ENCODE data around the gene MUC5AC. TPM values are rescaled to one million over a fixed set of nuclear protein-coding genes. Genes with fewer than 3 reads are reported as not detected.

The MUC5AC gene
- total and polyA plus RNA-seq, 2 of the 13 experiments (the other 11 are each of a cell fraction or from before 2014, with no cell fraction given): under 0.01 TPM; not detected in 1

DNA sequence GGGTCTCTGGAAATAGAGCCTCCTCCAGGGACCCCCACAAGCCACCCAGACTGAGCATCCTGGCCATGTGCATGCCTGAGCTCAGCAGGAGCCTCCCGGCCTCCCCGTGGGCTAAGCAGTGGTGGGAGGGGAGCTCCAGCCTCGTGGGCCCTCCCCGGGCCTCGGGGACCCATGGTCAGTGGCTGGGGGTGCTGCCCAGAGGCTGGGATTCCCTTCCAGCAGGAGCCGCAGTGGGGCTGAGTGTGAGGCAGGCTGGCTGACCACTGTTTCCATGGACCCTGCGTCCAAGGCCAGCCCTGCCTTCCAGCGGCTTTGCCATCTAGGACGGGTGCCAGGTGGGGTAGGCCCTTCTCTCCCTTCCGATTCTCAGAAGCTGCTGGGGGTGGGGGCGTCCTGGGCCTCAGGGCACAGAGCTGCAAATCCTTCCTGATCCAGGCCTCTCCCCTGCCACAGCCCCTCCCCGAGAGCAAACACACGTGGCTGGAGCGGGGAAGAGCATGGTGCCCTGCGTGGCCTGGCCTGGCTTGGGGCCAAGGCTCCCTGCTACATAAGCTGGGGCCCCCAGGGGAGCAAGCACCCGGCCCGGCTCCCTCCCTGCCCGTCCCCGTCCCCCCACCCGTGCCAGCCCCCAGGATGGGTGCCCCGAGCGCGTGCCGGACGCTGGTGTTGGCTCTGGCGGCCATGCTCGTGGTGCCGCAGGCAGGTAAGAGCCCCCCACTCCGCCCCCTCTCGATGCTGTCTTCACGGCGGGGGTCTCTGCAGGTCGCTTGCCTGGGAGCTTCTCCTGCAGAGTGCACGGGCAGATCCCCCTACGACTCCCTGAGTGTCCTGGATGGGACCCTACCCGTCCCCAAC lies 65.0 kb downstream of the MUC5AC start, which contains the start of gene MUC5B (continued):
- TF ChIP-seq, protein P1, sequence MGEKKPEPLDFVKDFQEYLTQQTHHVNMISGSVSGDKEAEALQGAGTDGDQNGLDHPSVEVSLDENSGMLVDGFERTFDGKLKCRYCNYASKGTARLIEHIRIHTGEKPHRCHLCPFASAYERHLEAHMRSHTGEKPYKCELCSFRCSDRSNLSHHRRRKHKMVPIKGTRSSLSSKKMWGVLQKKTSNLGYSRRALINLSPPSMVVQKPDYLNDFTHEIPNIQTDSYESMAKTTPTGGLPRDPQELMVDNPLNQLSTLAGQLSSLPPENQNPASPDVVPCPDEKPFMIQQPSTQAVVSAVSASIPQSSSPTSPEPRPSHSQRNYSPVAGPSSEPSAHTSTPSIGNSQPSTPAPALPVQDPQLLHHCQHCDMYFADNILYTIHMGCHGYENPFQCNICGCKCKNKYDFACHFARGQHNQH (CRISPR knock-in tag; IDR thresholded peaks at IDR 0.05): no peak
- TF ChIP-seq KLF9 (CRISPR knock-in tag; IDR thresholded peaks at IDR 0.05; ENCODE audit: low read depth) (no peak), ZNF761 (CRISPR knock-in tag; conservative IDR thresholded peaks at IDR 0.05) (no peak), ETV6 (CRISPR knock-in tag; conservative IDR thresholded peaks at IDR 0.05) (no peak), TCF7L2 (IDR thresholded peaks at IDR 0.05; ENCODE audit: low read depth, low read length) (no peak), FOXO1 (CRISPR knock-in tag; IDR thresholded peaks at IDR 0.05) (no peak), THAP11 (CRISPR knock-in tag; IDR thresholded peaks at IDR 0.05) (no peak), SRF (IDR thresholded peaks at IDR 0.05; ENCODE audit: low read depth, low read length) (no peak), SIX1 (CRISPR knock-in tag; IDR thresholded peaks at IDR 0.05; ENCODE audit: borderline replicate concordance) (no peak), ZNF430 (CRISPR knock-in tag; IDR thresholded peaks at IDR 0.05) (no peak), ZNF333 (CRISPR knock-in tag; IDR thresholded peaks at IDR 0.05; ENCODE audit: borderline replicate concordance) (no peak), ZC3H13 (CRISPR knock-in tag; IDR thresholded peaks at IDR 0.05) (no peak), STAT5B (CRISPR knock-in tag; IDR thresholded peaks at IDR 0.05) (no peak), HMG20B (CRISPR knock-in tag; conservative IDR thresholded peaks at IDR 0.05) (no peak), SETDB1 (CRISPR knock-in tag; IDR thresholded peaks at IDR 0.05; ENCODE audit: borderline replicate concordance) (no peak), SRSF1 (optimal IDR thresholded peaks at IDR 0.05; ENCODE audit: low read depth, low read length) (no peak), HCFC1 (IDR thresholded peaks at IDR 0.05; ENCODE audit: low read depth, low read length) (no peak), GPN1 (CRISPR knock-in tag; IDR thresholded peaks at IDR 0.05; ENCODE audit: borderline replicate concordance) (no peak), IKZF1 (IDR thresholded peaks at IDR 0.05) (no peak), NR2F1 (CRISPR knock-in tag; IDR thresholded peaks at IDR 0.05) (no peak), ZSCAN22 (CRISPR knock-in tag; IDR thresholded peaks at IDR 0.05) (no peak), TBX2 (CRISPR knock-in tag; IDR thresholded peaks at IDR 0.05; ENCODE audit: borderline replicate concordance) (peak; percentile 30; the same call in 1 of the 2 replicates), ZNF263 (CRISPR knock-in tag; IDR thresholded peaks at IDR 0.05) (no peak), FOXJ3 (CRISPR knock-in tag; IDR thresholded peaks at IDR 0.05; ENCODE audit: borderline replicate concordance) (no peak), ARNTL (CRISPR knock-in tag; IDR thresholded peaks at IDR 0.05) (0 out of 2 replicates have a peak, but pooled peaks have one; percentile 62)
- TF ChIP-seq, protein P2, sequence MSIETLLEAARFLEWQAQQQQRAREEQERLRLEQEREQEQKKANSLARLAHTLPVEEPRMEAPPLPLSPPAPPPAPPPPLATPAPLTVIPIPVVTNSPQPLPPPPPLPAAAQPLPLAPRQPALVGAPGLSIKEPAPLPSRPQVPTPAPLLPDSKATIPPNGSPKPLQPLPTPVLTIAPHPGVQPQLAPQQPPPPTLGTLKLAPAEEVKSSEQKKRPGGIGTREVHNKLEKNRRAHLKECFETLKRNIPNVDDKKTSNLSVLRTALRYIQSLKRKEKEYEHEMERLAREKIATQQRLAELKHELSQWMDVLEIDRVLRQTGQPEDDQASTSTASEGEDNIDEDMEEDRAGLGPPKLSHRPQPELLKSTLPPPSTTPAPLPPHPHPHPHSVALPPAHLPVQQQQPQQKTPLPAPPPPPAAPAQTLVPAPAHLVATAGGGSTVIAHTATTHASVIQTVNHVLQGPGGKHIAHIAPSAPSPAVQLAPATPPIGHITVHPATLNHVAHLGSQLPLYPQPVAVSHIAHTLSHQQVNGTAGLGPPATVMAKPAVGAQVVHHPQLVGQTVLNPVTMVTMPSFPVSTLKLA (IDR thresholded peaks at IDR 0.05): peak; percentile 87
- TF ChIP-seq, protein P3, sequence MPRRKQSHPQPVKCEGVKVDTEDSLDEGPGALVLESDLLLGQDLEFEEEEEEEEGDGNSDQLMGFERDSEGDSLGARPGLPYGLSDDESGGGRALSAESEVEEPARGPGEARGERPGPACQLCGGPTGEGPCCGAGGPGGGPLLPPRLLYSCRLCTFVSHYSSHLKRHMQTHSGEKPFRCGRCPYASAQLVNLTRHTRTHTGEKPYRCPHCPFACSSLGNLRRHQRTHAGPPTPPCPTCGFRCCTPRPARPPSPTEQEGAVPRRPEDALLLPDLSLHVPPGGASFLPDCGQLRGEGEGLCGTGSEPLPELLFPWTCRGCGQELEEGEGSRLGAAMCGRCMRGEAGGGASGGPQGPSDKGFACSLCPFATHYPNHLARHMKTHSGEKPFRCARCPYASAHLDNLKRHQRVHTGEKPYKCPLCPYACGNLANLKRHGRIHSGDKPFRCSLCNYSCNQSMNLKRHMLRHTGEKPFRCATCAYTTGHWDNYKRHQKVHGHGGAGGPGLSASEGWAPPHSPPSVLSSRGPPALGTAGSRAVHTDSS (CRISPR knock-in tag; conservative IDR thresholded peaks at IDR 0.05): no peak
- TF ChIP-seq, protein P4, sequence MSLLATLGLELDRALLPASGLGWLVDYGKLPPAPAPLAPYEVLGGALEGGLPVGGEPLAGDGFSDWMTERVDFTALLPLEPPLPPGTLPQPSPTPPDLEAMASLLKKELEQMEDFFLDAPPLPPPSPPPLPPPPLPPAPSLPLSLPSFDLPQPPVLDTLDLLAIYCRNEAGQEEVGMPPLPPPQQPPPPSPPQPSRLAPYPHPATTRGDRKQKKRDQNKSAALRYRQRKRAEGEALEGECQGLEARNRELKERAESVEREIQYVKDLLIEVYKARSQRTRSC (CRISPR knock-in tag; IDR thresholded peaks at IDR 0.05; ENCODE audit: low read depth): no peak

Measured in HepG2 (cell line).